ENCODE data around the gene HCK.

HCK gene

DNA sequence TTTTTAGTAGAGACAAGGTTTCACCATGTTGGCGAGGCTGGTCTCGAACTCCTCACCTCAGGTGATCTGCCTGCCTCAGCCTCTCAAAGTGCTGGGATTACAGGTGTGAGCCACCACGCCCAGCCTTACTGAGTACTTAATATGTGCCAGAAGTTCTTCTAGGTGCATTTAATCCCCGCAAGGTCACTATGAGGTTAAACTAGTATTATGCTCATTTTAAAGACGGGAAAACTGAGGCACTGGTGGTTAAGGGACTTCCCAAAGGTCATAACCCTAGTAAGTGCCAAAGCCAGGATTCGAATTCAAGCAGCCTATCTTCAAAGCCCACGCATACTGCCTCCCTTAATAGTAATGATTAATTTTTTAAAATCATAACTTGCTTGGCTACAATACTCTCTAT, 42.5 kb upstream of the HCK start:
- TF ChIP-seq, protein P1, sequence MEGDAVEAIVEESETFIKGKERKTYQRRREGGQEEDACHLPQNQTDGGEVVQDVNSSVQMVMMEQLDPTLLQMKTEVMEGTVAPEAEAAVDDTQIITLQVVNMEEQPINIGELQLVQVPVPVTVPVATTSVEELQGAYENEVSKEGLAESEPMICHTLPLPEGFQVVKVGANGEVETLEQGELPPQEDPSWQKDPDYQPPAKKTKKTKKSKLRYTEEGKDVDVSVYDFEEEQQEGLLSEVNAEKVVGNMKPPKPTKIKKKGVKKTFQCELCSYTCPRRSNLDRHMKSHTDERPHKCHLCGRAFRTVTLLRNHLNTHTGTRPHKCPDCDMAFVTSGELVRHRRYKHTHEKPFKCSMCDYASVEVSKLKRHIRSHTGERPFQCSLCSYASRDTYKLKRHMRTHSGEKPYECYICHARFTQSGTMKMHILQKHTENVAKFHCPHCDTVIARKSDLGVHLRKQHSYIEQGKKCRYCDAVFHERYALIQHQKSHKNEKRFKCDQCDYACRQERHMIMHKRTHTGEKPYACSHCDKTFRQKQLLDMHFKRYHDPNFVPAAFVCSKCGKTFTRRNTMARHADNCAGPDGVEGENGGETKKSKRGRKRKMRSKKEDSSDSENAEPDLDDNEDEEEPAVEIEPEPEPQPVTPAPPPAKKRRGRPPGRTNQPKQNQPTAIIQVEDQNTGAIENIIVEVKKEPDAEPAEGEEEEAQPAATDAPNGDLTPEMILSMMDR (IDR thresholded peaks at IDR 0.05; ENCODE audit: low read depth, low read length, missing control alignments): no peak
- no peak overlapping the region for H3K4me3 ChIP-seq (ENCODE audit: low read depth, low read length)
- in situ Hi-C loops (cut with HindIII; ENCODE audit: low sequenced_read_pairs): no loop called here
- no peak for DNase-seq (ENCODE audit: low read depth)

DNA sequence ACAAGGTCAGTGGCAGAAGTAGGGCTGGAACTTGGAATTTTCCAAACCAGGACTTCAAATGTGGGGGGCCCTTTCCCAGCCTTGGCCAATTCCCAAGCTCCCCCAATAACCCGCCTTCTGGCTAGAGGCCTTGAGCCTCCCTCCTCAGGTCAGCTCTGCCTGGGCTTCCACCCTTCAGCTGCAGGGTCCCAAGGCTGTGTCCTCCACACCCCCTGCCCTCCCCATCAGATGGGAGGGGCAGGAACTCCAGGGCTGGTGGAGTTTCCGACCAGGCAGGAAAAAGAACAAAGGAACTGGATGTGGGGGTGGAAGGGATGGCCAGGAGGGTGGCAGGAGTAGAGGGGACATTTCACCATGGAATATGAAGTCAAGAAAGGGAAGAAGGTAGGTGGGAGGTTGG, 41.9 kb upstream of the HCK start, which contains the start of gene CCM2L:
CCM2L (plus strand) TSS at position 338 of the 400 bp plus-strand sequence; CDS start at position 355, 17 bp downstream.
- no peak for DNase-seq (ENCODE audit: low read depth)

DNA sequence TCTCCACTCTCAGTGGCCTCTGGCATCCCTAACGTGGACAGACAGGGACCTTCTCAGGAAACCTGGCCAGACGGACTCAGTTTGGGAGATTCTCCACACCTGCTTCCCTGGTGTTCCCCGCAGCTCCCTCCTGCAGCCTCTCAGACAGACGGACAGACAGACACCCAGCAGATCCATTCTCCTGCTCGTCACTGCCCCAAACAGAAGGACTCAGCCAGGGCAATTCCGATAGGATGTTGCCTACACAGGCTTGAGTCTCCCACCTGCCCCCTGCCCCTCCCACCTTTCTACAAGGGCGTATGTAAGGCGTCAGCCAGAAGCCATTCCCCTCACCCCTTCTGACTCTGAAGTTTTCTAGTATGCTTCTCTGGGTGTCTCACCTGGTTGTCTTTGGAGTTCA, 41.4 kb upstream of the HCK start:
- DNase-seq (ENCODE audit: low read depth): no peak
- in situ Hi-C loops (cut with HindIII; ENCODE audit: low sequenced_read_pairs): no loop called here

More for the DNA sequence above, 41.9 kb upstream of the HCK start, which contains the start of gene CCM2L:
- TF ChIP-seq, protein P1 (IDR thresholded peaks at IDR 0.05; ENCODE audit: low read depth, low read length, missing control alignments): no peak
- in situ Hi-C loops (cut with HindIII; ENCODE audit: low sequenced_read_pairs): no loop called here
- H3K4me3 ChIP-seq (ENCODE audit: low read depth, low read length): no peak within 1 kb of the TSS

DNA sequence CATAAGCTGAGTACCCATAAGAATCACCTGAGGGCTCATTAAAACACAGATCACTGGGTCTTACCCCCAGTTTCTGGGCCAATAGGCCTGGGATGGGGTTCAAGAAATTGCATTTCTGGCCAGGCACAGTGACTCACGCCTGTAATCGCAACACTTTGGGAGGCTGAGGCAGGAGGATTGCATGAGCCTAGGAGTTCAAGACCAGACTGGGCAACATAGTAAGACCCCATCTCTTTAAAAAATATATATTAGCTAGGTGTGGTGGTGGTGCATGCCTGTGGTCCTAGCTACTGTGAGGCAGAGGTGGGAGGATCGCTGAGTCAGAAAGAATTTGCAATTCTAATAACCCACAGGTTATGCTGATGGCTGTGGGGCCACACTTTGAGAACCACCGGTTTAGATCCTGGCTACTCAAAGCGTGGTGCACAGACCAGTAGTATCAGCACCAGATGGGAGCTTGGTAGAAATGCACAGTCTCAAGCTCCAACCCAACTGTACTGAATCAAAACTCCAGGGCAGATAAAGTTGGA, 39.8 kb upstream of the HCK start:
- no peak for DNase-seq (ENCODE audit: low read depth)
- TF ChIP-seq, protein P1 (IDR thresholded peaks at IDR 0.05; ENCODE audit: low read depth, low read length, missing control alignments): no peak
- in situ Hi-C loops (cut with HindIII; ENCODE audit: low sequenced_read_pairs): no loop called here
- no peak overlapping the region for H3K4me3 ChIP-seq (ENCODE audit: low read depth, low read length)

More for the DNA sequence above, 41.4 kb upstream of the HCK start:
- no peak overlapping the region for H3K4me3 ChIP-seq (ENCODE audit: low read depth, low read length)
- TF ChIP-seq, protein P1 (IDR thresholded peaks at IDR 0.05; ENCODE audit: low read depth, low read length, missing control alignments): no peak

DNA sequence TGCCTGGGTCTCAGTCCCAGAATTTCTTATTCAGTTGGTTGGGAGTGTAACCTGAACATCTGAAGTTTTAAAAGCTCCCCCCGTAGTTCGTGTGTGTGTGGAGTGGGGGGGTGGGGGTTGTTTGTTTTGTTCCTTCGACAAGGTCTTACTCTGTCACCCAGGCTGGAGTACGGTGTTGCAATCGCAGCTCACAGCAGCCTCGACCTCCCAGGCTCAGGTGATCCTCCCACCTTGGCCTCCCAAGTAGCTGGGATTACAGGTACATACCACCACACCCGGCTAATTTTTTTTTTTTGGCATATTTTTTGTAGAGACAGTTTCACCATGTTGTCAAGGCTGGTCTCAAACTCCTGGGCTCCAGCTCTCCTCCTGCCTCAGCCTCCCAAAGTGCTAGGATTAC, 38.7 kb upstream of the HCK start:
- TF ChIP-seq, protein P1 (IDR thresholded peaks at IDR 0.05; ENCODE audit: low read depth, low read length, missing control alignments): no peak
- no peak for DNase-seq (ENCODE audit: low read depth)
- no peak overlapping the region for H3K4me3 ChIP-seq (ENCODE audit: low read depth, low read length)
- in situ Hi-C loops (cut with HindIII; ENCODE audit: low sequenced_read_pairs): no loop called here

DNA sequence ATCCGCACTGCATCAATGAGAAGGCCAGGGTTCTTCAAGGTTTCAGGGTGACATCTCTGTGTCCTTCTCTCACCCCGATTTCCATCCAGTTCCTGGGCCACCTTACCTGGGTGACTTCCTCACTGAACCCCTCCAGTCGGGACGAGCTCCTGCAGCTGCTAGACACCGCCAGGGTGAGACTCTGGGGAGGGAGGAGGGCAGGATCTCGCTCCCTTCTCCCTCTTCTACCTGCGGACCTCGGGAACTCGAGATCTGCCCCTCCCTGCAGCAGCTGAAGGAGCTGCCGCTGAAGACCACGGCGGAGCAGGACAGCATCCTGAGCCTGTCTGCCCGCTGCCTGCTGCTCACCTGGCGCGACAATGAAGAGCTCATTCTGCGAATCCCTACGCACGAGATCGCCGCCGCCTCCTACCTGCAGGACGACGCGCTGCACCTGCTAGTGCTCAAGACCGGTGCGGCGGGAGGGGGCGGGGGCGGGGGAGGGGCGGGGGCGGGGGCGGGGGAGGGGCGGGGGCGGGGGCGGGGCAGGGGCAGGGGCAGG, 34.3 kb upstream of the HCK start:
- H3K4me3 ChIP-seq (ENCODE audit: low read depth, low read length): no peak overlapping the region
- TF ChIP-seq, protein P1 (IDR thresholded peaks at IDR 0.05; ENCODE audit: low read depth, low read length, missing control alignments): no peak
- in situ Hi-C loops (cut with HindIII; ENCODE audit: low sequenced_read_pairs): no loop called here
- no peak for DNase-seq (ENCODE audit: low read depth)

Data from astrocyte of the cerebellum (primary cell).